A549 (cell line): Measurements from ENCODE around the gene ADPRHL1. TPM values are rescaled to one million over a fixed set of nuclear protein-coding genes. Genes with fewer than 3 reads are reported as not detected.
"Not testable (repeated sequence)": the region's sequence is repeated elsewhere in the genome, so short reads cannot be mapped to it uniquely, and the experiment has no call there.

ENCODE experiments used
- ATAC-seq, 2 experiments: fragments of 200-7000 bp in 1 of 2; fragments of >200 bp in 1 of 2; cut with Nextera tagmentation in 1 of 2; cut with Tn5 transposase in 1 of 2; 3 replicates each; pipeline versions ENCODE4 v1.8.0 to v1.9.1; 2018 to 2020; ENCODE audit warnings: mild to moderate bottlenecking in 1 of 2, moderate library complexity in 1 of 2
- CTCF ChIA-PET: fragments of 300-600 bp; sonication (Branson Sonifier 250); formaldehyde crosslinking; extraction: SDS; loops from one replicate; lab custom pipeline; 2021; ENCODE audit warnings: antibody characterized with exemption, inconsistent platforms; lab: Yijun Ruan, JAX
- POLR2A ChIA-PET: fragments of 350-600 bp; formaldehyde crosslinking; extraction: SDS; loops from one replicate; lab custom pipeline; 2021; ENCODE audit warnings: antibody characterized with exemption, inconsistent platforms; lab: Yijun Ruan, JAX
- DNase-seq, 2 experiments: peaks; one replicate each; pipeline versions ENCODE4 v3.0.0 to v3.0.0-alpha.2; 2011 to 2016; ENCODE audit warnings: low read depth in 1 of 2, low spot score in 1 of 2
- FAIRE-seq: peaks from 2 replicates; lab custom pipeline; 2011; peaks lifted over from hg19 to GRCh38; lab: Jason Lieb, UNC
- H3K27ac ChIP-seq, 2 experiments: fragments of >200 bp; sonication (Bioruptor Twin); formaldehyde crosslinking; 3 replicates each; pipeline ENCODE4 v1.5.1; 2016 to 2017
- H3K4me1 ChIP-seq: fragments of >200 bp; sonication (Bioruptor Twin); formaldehyde crosslinking; 3 replicates; pipeline ENCODE4 v1.6.1; 2016
- H3K4me2 ChIP-seq: fragments of >200 bp; sonication (Bioruptor Twin); formaldehyde crosslinking; 3 replicates; pipeline ENCODE4 v1.6.1; 2016
- H3K4me3 ChIP-seq: fragments of >200 bp; sonication (Bioruptor Twin); formaldehyde crosslinking; 3 replicates; pipeline ENCODE4 v1.5.1; 2016
- H3K9me3 ChIP-seq: fragments of >200 bp; sonication (Bioruptor Twin); formaldehyde crosslinking; 3 replicates; pipeline ENCODE4 v1.6.1; 2016
- CTCF ChIP-seq: fragments of >200 bp; sonication (Bioruptor Twin); formaldehyde crosslinking; IDR thresholded peaks from 3 replicates; pipeline ENCODE4 v1.5.1; 2016
- EP300 ChIP-seq, 2 experiments: fragments of >200 bp; sonication (Bioruptor Twin); formaldehyde crosslinking; IDR thresholded peaks; 2 replicates in 1 of 2; 3 replicates in 1 of 2; pipeline ENCODE4 v1.6.1; 2016 to 2017
- FOSB ChIP-seq: fragments of 250-450 bp; sonication (Bioruptor Pico); IDR thresholded peaks from 2 replicates; pipeline ENCODE4 v1.5.0; 2020; ENCODE audit warnings: mild to moderate bottlenecking, moderate library complexity
- HES2 ChIP-seq: fragments of >200 bp; sonication (Bioruptor Twin); formaldehyde crosslinking; IDR thresholded peaks from 2 replicates; pipeline ENCODE4 v1.6.1; 2016
- HOXB5 ChIP-seq: fragments of 250-450 bp; sonication (Bioruptor Pico); IDR thresholded peaks from 2 replicates; pipeline ENCODE4 v1.5.0; 2020; ENCODE audit warnings: mild to moderate bottlenecking, moderate library complexity
- MAZ ChIP-seq: fragments of 150-350 bp; IDR thresholded peaks from 2 replicates; pipeline ENCODE4 v1.6.1; 2014; ENCODE audit warnings: antibody characterized with exemption, low read depth, low read length, borderline replicate concordance
- MYC ChIP-seq: IDR thresholded peaks from 2 replicates; pipeline ENCODE4 v1.6.1; 2012; ENCODE audit warnings: mild to moderate bottlenecking, inconsistent platforms, low read length, improper control_type of control experiment, borderline replicate concordance
- NPAS2 ChIP-seq: fragments of 250-450 bp; sonication (Bioruptor Pico); IDR thresholded peaks from 2 replicates; pipeline ENCODE4 v1.8.0; 2022; ENCODE audit warnings: mild to moderate bottlenecking, moderate library complexity, borderline replicate concordance
- NR3C1 ChIP-seq: fragments of >200 bp; sonication (Bioruptor Twin); formaldehyde crosslinking; IDR thresholded peaks from 3 replicates; pipeline ENCODE4 v1.6.1; 2017
- RARB ChIP-seq: fragments of 250-450 bp; sonication (Bioruptor Pico); IDR thresholded peaks from 2 replicates; pipeline ENCODE4 v1.8.0; 2021; ENCODE audit warnings: mild to moderate bottlenecking, moderate library complexity
- REST ChIP-seq: fragments of 200-600 bp; sonication (generic); IDR thresholded peaks from 2 replicates; pipeline ENCODE4 v1.6.1; 2016; ENCODE audit warnings: antibody characterized with exemption, mild to moderate bottlenecking, moderate library complexity
- RFX5 ChIP-seq: fragments of 450-650 bp; IDR thresholded peaks from 2 replicates; pipeline ENCODE4 v1.7.1; 2014; ENCODE audit warnings: antibody characterized with exemption, mild to moderate bottlenecking, moderate library complexity
- TFCP2L1 ChIP-seq: fragments of 250-450 bp; sonication (Bioruptor Pico); IDR thresholded peaks from 2 replicates; pipeline ENCODE4 v1.5.0; 2021; ENCODE audit warnings: mild to moderate bottlenecking
- ZFP36 ChIP-seq: fragments of 450-650 bp; IDR thresholded peaks from 2 replicates; pipeline ENCODE4 v1.6.1; 2014; ENCODE audit warnings: borderline replicate concordance; ENCODE audit not compliant: partially characterized antibody
- WGBS: methylation state at CpG from one replicate; pipeline ENCODE4 v1.1.6; 2017; ENCODE audit errors: missing lambda C conversion rate; 5-methylcytosine and 5-hydroxymethylcytosine counted together
- polyA plus RNA-seq, 4 experiments: library from polyadenylated mRNA; depleted of rRNA in 3 of 4; stranded (reverse); fragments of >200 nt; fragmentation: RNase III in 1 of 4; extraction: RNeasy Plus Mini Kit Qiagen cat#74134 plus additional on column Dnase treatment in 1 of 4; gene quantifications; 2 replicates in 3 of 4; 3 replicates in 1 of 4; pipeline ENCODE4 v1.2.3, GENCODE V29; 2011 to 2017

ADPRHL1 gene
- polyA plus RNA-seq, 2 of the 4 experiments (the other 2 are of a cell fraction), result 11.0 to 11.4 TPM

GRCh38 chr13:113387396-113387795 lies 65.9 kb downstream of the ADPRHL1 start:
- no peak overlapping the region for H3K27ac ChIP-seq
- FAIRE-seq (no peak), DNase-seq (no peak), ATAC-seq (no peak)
- ChIA-PET POLR2A (no interaction called here), CTCF (interaction anchor here (0.8 to 1.1 kb wide), 2 partner anchors 8 to 51 kb away, joined by 3 to 5 read pairs; no protein-coding TSS in a partner anchor)
- WGBS, result 81% methylated on average over 1 of the region's 1 CpG
- TF ChIP-seq RFX5 (no peak), HOXB5 (no peak), MAZ (no peak)
- no peaks in the 10 kb centered on the region for H3K4me1 ChIP-seq
- no peak overlapping the region for H3K4me2 ChIP-seq
- no peak overlapping the region for H3K4me3 ChIP-seq
- H3K9me3 ChIP-seq, result peaks cover 4% of the 10 kb centered on the region; the same call in 1 of the 3 replicates

- no peak overlapping the region for H3K4me3 ChIP-seq
- 44% methylated on average over 9 of the region's 9 CpGs for whole genome bisulfite sequencing
- no peak for FAIRE-seq
- peaks cover 4% of the 10 kb centered on the region; the same call in 1 of the 3 replicates for H3K9me3 ChIP-seq
- POLR2A ChIA-PET, result no interaction called here
- TF ChIP-seq MYC (no peak), FOSB (CRISPR knock-in tag) (no peak), CTCF (no peak), HOXB5 (no peak), HES2 (no peak), NPAS2 (CRISPR knock-in tag) (no peak), NR3C1 (no peak), EP300 (IDR thresholded peaks at IDR 0.05) (no peak), RARB (CRISPR knock-in tag) (no peak), RFX5 (no peak)
- no peak overlapping the region for H3K27ac ChIP-seq
- no peak overlapping the region for H3K4me2 ChIP-seq
- no peak for ATAC-seq
- DNase-seq, result no peak
- CTCF ChIA-PET, result no interaction called here
- H3K4me1 ChIP-seq, result no peaks in the 10 kb centered on the region
These were observed 70.2 kb downstream of the ADPRHL1 start for GRCh38 chr13:113383089-113383488.

- H3K27ac ChIP-seq, DNase-seq, H3K9me3 ChIP-seq, H3K4me3 ChIP-seq, ATAC-seq, FAIRE-seq, POLR2A ChIA-PET, H3K4me1 ChIP-seq, H3K4me2 ChIP-seq: not testable (repeated sequence)
- WGBS, result 17% methylated on average over 2 of the region's 2 CpGs
- CTCF ChIA-PET, result interaction anchor here (1.0 kb wide), 1 partner anchor 10 kb away, joined by 4 read pairs; no protein-coding TSS in a partner anchor
These were observed 70.7 kb downstream of the ADPRHL1 start for GRCh38 chr13:113382542-113382941.

- Histone ChIP-seq H3K4me2 (no peak overlapping the region), H3K4me3 (no peak overlapping the region), H3K9me3 (no peaks in the 10 kb centered on the region; the same call in 2 of the 3 replicates), H3K27ac (no peak overlapping the region)
- FAIRE-seq, result no peak
- ChIA-PET POLR2A (no interaction called here), CTCF (no interaction called here)
- WGBS, result 75% methylated on average over 7 of the region's 10 CpGs
- TF ChIP-seq REST (no peak), ZFP36 (no peak), TFCP2L1 (CRISPR knock-in tag) (no peak)
- TF ChIP-seq, all 56 proteins: peak for 0
- ATAC-seq, result no peak
- no peak for DNase-seq
- H3K4me1 ChIP-seq, result no peaks in the 10 kb centered on the region
These were observed 74.5 kb downstream of the ADPRHL1 start for GRCh38 chr13:113378825-113379224.
